Right forelimb (tissue), 1 donor: ENCODE data around the gene COCH.

Source experiments
- DNase-seq: peaks from one replicate; pipeline ENCODE4 v3.0.0-alpha.2; 2018

Gene COCH

GRCh38 chr14:30874120-30874998, at the start of gene COCH:
Gene COCH, plus strand, starts transcription at chr14:30874559. Its CDS starts 380 bp downstream, at chr14:30874939.
- DNase-seq, result peak; percentile 50

- no peak for DNase-seq
Observed at GRCh38 chr14:30826070-30826469, 48.3 kb upstream of the COCH start.

- DNase-seq, result no peak
Observed at GRCh38 chr14:30829853-30830252, 44.5 kb upstream of the COCH start.

- DNase-seq, result no peak
Observed at GRCh38 chr14:30834353-30834752, 40.0 kb upstream of the COCH start.

GRCh38 chr14:30838351-30838750, 36.0 kb upstream of the COCH start:
- no peak for DNase-seq

GRCh38 chr14:30840086-30840779, 34.1 kb upstream of the COCH start:
- no peak for DNase-seq

- no peak for DNase-seq
Observed at GRCh38 chr14:30842431-30842830, 31.9 kb upstream of the COCH start.

GRCh38 chr14:30848449-30849240, 25.7 kb upstream of the COCH start:
- DNase-seq, result no peak

- DNase-seq, result no peak
Observed at GRCh38 chr14:30849354-30849753, 25.0 kb upstream of the COCH start.

GRCh38 chr14:30849983-30850382, 24.4 kb upstream of the COCH start:
- no peak for DNase-seq

GRCh38 chr14:30853946-30854345, 20.4 kb upstream of the COCH start:
- DNase-seq, result no peak

GRCh38 chr14:30854492-30854891, 19.9 kb upstream of the COCH start:
- no peak for DNase-seq

GRCh38 chr14:30855345-30856037, 18.9 kb upstream of the COCH start:
- DNase-seq, result no peak

- no peak for DNase-seq
Observed at GRCh38 chr14:30861200-30861599, 13.2 kb upstream of the COCH start.

GRCh38 chr14:30864934-30865333, 9.4 kb upstream of the COCH start:
- no peak for DNase-seq

GRCh38 chr14:30868736-30869135, 5.6 kb upstream of the COCH start:
- no peak for DNase-seq

- no peak for DNase-seq
Observed at GRCh38 chr14:30869551-30870155, 4.7 kb upstream of the COCH start.

- no peak for DNase-seq
Observed at GRCh38 chr14:30872602-30873001, 1.8 kb upstream of the COCH start.

GRCh38 chr14:30873308-30874119, 845 bp upstream of the COCH start:
- DNase-seq, result no peak

- DNase-seq, result peak; percentile 49
Observed at GRCh38 chr14:30874999-30875787, 834 bp downstream of the COCH start.

- DNase-seq, result no peak
Observed at GRCh38 chr14:30875788-30876053, 1.4 kb downstream of the COCH start.
